Measurements from ENCODE around the gene ZNF32.
A peak's percentile ranks its signal among the peaks of the same experiment; 100 is the strongest.

Gene ZNF32, protein sequence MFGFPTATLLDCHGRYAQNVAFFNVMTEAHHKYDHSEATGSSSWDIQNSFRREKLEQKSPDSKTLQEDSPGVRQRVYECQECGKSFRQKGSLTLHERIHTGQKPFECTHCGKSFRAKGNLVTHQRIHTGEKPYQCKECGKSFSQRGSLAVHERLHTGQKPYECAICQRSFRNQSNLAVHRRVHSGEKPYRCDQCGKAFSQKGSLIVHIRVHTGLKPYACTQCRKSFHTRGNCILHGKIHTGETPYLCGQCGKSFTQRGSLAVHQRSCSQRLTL

DNA sequence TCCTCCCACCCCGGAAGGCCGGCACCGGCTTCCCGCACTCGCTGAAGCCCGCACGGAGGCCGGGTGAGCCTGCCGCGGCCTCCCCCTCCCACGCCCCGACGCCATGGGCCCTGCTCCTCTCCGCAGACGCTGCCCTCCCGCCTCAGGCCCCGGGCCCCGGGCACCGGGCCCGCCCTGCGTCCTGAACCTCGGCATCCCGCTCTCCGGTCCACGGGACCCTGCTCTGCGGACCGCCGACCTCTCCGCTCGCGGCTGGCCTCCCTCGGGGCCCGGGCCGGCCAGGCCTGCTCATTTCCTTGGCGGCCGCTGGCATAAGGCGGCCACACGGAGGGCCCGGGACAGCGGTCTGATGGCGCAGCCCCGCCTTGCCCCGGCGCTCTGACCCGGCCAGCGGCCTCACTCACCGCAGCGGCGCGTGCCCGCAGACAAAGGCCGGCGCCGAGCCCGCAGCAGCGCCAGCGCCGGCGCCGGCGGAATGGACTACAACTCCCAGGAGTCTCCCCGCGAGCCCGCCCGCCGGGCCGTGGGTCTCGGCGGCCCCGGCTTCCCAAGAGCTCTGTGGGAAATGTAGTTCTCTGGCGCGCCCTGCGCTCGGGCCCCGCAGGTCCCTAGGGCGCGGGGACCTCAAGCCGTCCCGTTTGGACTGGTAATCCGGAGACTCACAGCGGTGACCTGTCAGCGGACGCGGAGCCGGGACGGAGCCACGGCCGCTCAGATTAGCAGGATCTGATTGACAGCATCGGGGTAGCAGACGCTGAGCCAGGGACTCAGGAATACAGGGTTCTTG is at the start of gene ZNF32:
Gene ZNF32, minus strand, starts transcription at position 484 of the 787 bp plus-strand sequence. CDS start 2,748 bp downstream, outside the sequence.
- in situ Hi-C loops (cut with MboI; ENCODE audit: low pct_unique_long_range_greater_than_20kb, low sequenced_read_pairs, unreplicated experiment): no loop called here
- TF ChIP-seq, protein P1, sequence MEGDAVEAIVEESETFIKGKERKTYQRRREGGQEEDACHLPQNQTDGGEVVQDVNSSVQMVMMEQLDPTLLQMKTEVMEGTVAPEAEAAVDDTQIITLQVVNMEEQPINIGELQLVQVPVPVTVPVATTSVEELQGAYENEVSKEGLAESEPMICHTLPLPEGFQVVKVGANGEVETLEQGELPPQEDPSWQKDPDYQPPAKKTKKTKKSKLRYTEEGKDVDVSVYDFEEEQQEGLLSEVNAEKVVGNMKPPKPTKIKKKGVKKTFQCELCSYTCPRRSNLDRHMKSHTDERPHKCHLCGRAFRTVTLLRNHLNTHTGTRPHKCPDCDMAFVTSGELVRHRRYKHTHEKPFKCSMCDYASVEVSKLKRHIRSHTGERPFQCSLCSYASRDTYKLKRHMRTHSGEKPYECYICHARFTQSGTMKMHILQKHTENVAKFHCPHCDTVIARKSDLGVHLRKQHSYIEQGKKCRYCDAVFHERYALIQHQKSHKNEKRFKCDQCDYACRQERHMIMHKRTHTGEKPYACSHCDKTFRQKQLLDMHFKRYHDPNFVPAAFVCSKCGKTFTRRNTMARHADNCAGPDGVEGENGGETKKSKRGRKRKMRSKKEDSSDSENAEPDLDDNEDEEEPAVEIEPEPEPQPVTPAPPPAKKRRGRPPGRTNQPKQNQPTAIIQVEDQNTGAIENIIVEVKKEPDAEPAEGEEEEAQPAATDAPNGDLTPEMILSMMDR (IDR thresholded peaks at IDR 0.05; ENCODE audit: extremely low read depth, insufficient read depth, missing control alignments): no peak
- DNase-seq (ENCODE audit: low spot score): peak; percentile 96

DNA sequence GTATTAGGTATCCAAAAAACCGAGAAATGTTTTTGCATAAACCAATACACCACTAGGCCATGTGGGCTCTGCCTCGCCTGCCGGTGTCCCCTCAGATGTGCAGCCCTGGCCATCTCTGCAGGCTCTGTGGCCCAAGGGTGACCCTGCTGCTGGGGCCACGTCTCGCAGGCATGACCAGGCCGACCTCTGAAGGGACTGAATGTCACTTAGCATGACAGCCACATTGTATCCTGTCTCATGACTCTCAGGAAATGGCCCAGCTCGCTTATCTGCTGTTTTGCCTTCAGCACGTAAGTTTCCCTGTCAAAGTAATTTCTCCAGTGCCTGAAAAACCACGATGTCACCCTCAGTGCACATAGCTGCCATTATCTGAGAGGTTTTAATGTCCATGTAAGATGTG is 49.5 kb upstream of the ZNF32 start:
- in situ Hi-C loops (cut with MboI; ENCODE audit: low pct_unique_long_range_greater_than_20kb, low sequenced_read_pairs, unreplicated experiment): loop anchor here (25.0 kb wide), 1 partner anchor 339 kb away; no protein-coding TSS in a partner anchor

DNA sequence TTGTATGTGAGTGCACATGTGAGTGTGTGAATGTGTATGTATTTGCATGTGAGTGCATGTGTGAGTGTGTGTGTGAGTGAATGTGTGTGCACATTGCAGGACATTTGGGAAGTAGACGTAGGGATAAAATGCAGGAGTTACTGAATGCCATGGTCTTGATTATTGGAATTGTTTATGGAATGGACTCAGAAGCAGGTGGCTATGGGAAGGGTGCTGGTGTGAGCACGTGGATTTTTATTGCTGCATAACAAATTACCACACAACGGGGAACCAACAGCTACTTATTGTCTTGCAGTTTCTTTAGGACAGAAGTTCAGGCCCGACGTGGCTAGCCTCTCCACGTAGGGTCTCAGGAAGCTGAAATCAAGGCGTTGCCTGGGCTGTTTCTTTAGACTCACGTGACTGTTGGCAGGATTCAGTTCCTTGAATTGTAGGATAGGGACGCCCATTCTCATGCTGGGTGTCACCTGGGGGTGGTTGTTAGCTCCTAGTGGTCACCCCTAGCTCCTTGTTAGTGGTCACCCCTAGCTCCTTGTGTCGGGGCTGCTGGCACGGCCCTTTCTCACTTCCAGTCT is 48.3 kb upstream of the ZNF32 start:
- no peak for DNase-seq (ENCODE audit: low spot score)
- in situ Hi-C loops (cut with MboI; ENCODE audit: low pct_unique_long_range_greater_than_20kb, low sequenced_read_pairs, unreplicated experiment): loop anchor here (25.0 kb wide), 1 partner anchor 340 kb away; no protein-coding TSS in a partner anchor
- TF ChIP-seq, protein P1 (IDR thresholded peaks at IDR 0.05; ENCODE audit: extremely low read depth, insufficient read depth, missing control alignments): no peak

More for the DNA sequence above, 49.5 kb upstream of the ZNF32 start:
- TF ChIP-seq, protein P1 (IDR thresholded peaks at IDR 0.05; ENCODE audit: extremely low read depth, insufficient read depth, missing control alignments): no peak
- DNase-seq (ENCODE audit: low spot score): no peak

DNA sequence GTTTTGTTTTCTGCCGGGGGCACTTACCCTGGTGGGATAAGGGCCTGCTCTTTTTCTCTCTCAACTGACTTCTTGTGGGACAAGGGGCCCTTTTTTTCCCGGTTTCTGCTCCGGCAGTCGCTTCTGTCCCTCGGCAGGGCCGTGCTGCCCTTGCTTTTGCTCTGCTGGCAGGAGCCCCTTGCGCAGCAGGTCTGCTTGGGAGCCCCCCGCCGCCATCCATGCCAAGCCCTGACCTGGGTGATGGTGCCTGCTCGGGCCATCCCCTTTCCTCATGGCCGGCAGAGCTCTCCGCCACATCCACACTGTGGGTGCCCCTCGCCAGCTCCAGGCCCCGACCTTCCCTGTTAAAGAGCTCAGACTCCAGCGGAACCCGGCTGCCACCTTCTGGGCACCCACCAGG is 47.0 kb upstream of the ZNF32 start:
- no peak for DNase-seq (ENCODE audit: low spot score)
- TF ChIP-seq, protein P1 (IDR thresholded peaks at IDR 0.05; ENCODE audit: extremely low read depth, insufficient read depth, missing control alignments): no peak
- in situ Hi-C loops (cut with MboI; ENCODE audit: low pct_unique_long_range_greater_than_20kb, low sequenced_read_pairs, unreplicated experiment): loop anchor here (25.0 kb wide), 1 partner anchor 342 kb away; no protein-coding TSS in a partner anchor

DNA sequence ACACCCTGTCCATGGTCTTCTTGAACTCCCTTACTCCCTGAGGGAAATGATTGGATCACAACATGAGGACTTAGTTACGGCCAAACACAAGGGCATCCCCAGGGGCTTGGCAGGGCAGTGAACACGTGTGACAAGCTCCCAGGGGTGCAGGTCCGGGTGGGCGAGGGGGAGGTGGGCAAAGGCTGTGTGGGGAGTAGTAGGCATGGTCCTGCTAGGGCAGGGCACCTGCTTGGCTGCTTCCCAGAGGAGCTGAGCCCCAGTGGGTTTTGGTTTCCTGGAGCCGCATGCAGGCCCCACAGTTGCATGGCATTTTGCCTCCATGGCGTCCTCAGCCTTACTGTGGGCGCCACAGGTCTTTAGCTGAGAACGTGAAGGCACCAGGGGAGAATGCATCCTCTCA is 46.6 kb upstream of the ZNF32 start:
- DNase-seq (ENCODE audit: low spot score): no peak
- in situ Hi-C loops (cut with MboI; ENCODE audit: low pct_unique_long_range_greater_than_20kb, low sequenced_read_pairs, unreplicated experiment): loop anchor here (25.0 kb wide), 1 partner anchor 342 kb away; no protein-coding TSS in a partner anchor
- TF ChIP-seq, protein P1 (IDR thresholded peaks at IDR 0.05; ENCODE audit: extremely low read depth, insufficient read depth, missing control alignments): no peak

DNA sequence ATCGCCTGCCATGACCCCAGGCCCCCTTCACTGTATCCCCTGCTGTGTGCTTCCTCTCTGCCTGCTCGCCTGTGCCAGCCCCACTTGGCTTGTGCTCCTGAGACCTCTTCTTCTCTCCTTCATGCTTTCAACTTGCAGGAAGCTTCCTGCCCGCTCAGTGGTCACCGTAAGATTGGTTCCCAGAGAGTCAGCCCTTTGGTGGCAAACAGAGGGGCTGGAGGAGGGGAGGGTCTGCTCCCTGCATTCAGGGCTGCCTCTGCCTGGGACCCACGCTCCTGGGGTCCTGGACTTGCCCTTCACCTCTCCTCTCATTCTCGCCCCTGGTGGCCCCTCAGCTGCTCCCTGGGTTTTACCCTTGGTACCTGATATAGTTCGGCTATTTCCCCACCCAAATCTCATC is 45.8 kb upstream of the ZNF32 start:
- TF ChIP-seq, protein P1 (IDR thresholded peaks at IDR 0.05; ENCODE audit: extremely low read depth, insufficient read depth, missing control alignments): no peak
- in situ Hi-C loops (cut with MboI; ENCODE audit: low pct_unique_long_range_greater_than_20kb, low sequenced_read_pairs, unreplicated experiment): loop anchor here (25.0 kb wide), 1 partner anchor 343 kb away; no protein-coding TSS in a partner anchor
- no peak for DNase-seq (ENCODE audit: low spot score)
